T-helper 17 cell (primary cell): ENCODE data around the gene WWP2. TPM values are rescaled to one million over a fixed set of nuclear protein-coding genes. Genes with fewer than 3 reads are reported as not detected.
"Not testable (repeated sequence)": the region's sequence is repeated elsewhere in the genome, so short reads cannot be mapped to it uniquely, and the experiment has no call there.

Source experiments
- ATAC-seq: fragments of 150-1000 bp; cut with Tn5 transposase; 2 replicates; pipeline ENCODE4 v1.10.0; 2021; ENCODE audit warnings: mild to moderate bottlenecking, moderate library complexity
- DNase-seq, 3 donors: peaks; one replicate each; pipeline versions ENCODE4 v3.0.0 to v3.0.0-alpha.2; 2020 to 2021
- H3K9me3 ChIP-seq: one replicate; pipeline ENCODE4 v1.7.0; 2013; ENCODE audit warnings: low read length, mild to moderate bottlenecking; ENCODE audit not compliant: control insufficient read depth, poor library complexity, severe bottlenecking
- H3K27ac Mint-ChIP-seq: one replicate; pipeline ENCODE4 v1.8.0; 2022; ENCODE audit warnings: mild to moderate bottlenecking, moderate library complexity, mixed read lengths
- H3K27me3 Mint-ChIP-seq: one replicate; pipeline ENCODE4 v1.8.0; 2022; ENCODE audit warnings: mixed read lengths
- H3K36me3 Mint-ChIP-seq: one replicate; pipeline ENCODE4 v1.8.0; 2022; ENCODE audit warnings: low read depth, mixed read lengths
- H3K4me1 Mint-ChIP-seq: one replicate; pipeline ENCODE4 v1.8.0; 2022; ENCODE audit warnings: mild to moderate bottlenecking, mixed read lengths
- H3K4me3 Mint-ChIP-seq: one replicate; pipeline ENCODE4 v1.8.0; 2022; ENCODE audit warnings: mild to moderate bottlenecking, moderate library complexity, mixed read lengths
- total RNA-seq, 4 donors: library from RNA in 2 of 4; stranded (reverse) in 2 of 4; gene quantifications; one replicate each; pipeline ENCODE4 v1.2.3 and lab custom pipeline; 2022 to 2026

WWP2 gene
- total RNA-seq, 2 donors from 2014 or later, result 60.6 to 64.9 TPM

DNA sequence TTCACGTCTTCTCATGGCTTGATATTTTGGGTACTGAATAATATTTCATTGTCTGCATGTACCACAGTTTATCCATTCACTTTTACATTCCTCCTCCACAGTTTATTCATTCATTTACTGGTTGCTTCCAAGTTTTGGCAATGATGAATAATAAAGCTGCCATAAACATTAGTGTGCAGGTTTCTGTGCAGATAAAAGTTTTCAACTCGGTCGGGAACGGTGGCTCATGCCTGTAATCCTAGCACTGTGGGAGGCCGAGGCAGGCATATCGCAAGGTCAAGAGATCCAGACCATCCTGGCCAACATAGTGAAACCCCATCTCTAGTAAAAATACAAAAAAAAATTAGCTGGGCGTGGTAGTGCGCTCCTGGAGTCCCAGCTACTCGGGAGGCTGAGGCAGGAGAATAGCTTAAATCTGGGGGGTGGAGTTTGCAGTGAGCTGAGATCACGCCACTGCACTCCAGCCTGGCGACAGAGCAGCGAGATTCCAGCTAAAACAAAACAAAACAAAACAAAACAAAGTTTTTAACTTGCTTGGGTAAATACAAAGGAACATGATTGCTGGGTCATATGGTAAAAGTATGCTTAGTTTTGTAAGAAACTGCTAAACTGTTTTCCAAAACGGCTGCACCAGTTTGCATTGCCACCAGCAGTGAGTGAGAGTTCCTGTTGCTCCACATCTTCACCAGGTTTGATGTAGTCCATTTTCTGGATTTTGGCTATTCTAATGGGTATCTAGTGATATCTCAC lies 89.5 kb downstream of the WWP2 start:
- no peaks in the 10 kb centered on the region for H3K9me3 ChIP-seq
- DNase-seq (no peak), ATAC-seq (no peak)
- Mint-ChIP-seq H3K27ac (peak overlapping the region; percentile 39), H3K36me3 (peaks cover 6% of the 10 kb centered on the region), H3K4me1 (peaks cover 15% of the 10 kb centered on the region), H3K4me3 (no peak overlapping the region), H3K27me3 (no peaks in the 10 kb centered on the region)

- ATAC-seq (no peak), DNase-seq (no peak)
- Mint-ChIP-seq H3K27ac (no peak overlapping the region), H3K4me1 (peaks cover 15% of the 10 kb centered on the region), H3K36me3 (peaks cover 6% of the 10 kb centered on the region), H3K27me3 (no peaks in the 10 kb centered on the region), H3K4me3 (no peak overlapping the region)
- H3K9me3 ChIP-seq, result no peaks in the 10 kb centered on the region
These were observed 90.7 kb downstream of the WWP2 start for GRCh38 chr16:69852815-69853214.

DNA sequence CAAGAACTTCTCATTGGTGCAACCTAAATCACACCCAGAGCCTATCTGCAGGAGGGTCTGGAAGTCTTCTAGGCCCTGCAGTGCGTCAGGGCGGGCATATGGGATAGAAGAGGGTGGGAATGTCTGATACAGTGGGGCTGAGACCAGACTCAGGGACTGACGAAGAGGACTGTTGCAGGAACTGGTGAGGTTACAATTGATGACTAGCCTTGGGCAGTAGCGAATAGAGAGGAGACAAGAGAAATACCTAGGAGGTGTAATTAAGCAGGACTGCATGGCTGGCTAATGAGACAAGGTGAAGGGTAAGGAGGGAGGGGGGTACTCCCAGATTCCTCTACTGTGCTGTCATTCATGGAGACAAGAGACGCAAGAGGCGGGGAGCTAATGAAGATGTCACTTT lies 91.3 kb downstream of the WWP2 start:
- peaks cover 6% of the 10 kb centered on the region for H3K36me3 Mint-ChIP-seq

DNA sequence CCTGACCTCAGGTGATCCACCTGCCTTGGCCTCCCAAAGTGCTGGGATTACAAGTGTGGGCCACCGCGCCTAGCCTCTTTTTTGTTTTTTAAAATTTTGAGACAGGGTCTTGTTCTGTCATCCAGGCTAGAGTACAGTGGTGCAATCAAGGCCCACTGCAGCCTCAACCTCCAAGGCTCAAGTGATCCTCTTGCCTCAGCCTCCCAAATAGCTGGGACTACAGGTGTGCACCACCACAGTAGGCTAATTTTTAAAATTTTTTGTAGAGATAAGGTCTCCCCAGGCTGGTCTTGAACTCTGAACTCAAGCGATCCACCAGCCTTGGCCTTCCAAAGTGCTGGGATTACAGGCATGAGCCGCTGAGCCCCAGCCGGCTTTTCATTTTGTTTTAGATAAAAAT lies 92.6 kb downstream of the WWP2 start:
- H3K27me3 Mint-ChIP-seq, ATAC-seq, DNase-seq, H3K9me3 ChIP-seq, H3K4me3 Mint-ChIP-seq, H3K36me3 Mint-ChIP-seq: not testable (repeated sequence)
- Mint-ChIP-seq H3K4me1 (peaks cover 18% of the 10 kb centered on the region), H3K27ac (peak overlapping the region; percentile 34)

More for the DNA sequence above, 91.3 kb downstream of the WWP2 start:
- H3K27me3 Mint-ChIP-seq, result no peaks in the 10 kb centered on the region
- no peak overlapping the region for H3K27ac Mint-ChIP-seq
- H3K4me3 Mint-ChIP-seq, result no peak overlapping the region
- no peaks in the 10 kb centered on the region for H3K9me3 ChIP-seq
- ATAC-seq (no peak), DNase-seq (no peak)
- peaks cover 16% of the 10 kb centered on the region for H3K4me1 Mint-ChIP-seq

DNA sequence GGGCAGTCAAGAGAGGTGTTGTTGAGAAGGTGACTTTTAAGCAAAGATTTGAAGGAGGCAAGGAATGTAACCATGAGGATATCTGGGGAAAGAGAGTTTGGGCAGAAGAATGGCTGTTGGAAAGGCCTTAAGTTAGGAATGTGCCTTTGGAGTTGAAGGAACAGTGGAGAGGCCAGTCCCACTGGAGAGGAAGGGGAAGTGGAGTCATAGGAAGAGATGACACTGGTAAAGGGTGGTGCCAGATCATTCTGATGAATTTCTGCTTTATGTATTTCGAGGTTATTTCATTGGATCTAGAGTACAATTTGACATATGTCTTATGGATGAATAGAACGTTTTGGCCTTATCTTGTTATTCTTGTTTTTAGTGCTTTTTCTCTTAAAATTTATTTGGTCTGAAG lies 93.5 kb downstream of the WWP2 start:
- Mint-ChIP-seq H3K27ac (peak overlapping the region; percentile 34), H3K4me1 (peaks cover 18% of the 10 kb centered on the region), H3K27me3 (no peaks in the 10 kb centered on the region), H3K4me3 (no peak overlapping the region), H3K36me3 (peaks cover 6% of the 10 kb centered on the region)
- DNase-seq (no peak), ATAC-seq (no peak)
- no peaks in the 10 kb centered on the region for H3K9me3 ChIP-seq

GRCh38 chr16:69858191-69859104 lies 96.3 kb downstream of the WWP2 start:
- Mint-ChIP-seq H3K27me3 (no peaks in the 10 kb centered on the region), H3K36me3 (peaks cover 1% of the 10 kb centered on the region), H3K4me3 (no peak overlapping the region), H3K27ac (no peak overlapping the region), H3K4me1 (peaks cover 12% of the 10 kb centered on the region)
- no peaks in the 10 kb centered on the region for H3K9me3 ChIP-seq
- DNase-seq (no peak), ATAC-seq (no peak)

DNA sequence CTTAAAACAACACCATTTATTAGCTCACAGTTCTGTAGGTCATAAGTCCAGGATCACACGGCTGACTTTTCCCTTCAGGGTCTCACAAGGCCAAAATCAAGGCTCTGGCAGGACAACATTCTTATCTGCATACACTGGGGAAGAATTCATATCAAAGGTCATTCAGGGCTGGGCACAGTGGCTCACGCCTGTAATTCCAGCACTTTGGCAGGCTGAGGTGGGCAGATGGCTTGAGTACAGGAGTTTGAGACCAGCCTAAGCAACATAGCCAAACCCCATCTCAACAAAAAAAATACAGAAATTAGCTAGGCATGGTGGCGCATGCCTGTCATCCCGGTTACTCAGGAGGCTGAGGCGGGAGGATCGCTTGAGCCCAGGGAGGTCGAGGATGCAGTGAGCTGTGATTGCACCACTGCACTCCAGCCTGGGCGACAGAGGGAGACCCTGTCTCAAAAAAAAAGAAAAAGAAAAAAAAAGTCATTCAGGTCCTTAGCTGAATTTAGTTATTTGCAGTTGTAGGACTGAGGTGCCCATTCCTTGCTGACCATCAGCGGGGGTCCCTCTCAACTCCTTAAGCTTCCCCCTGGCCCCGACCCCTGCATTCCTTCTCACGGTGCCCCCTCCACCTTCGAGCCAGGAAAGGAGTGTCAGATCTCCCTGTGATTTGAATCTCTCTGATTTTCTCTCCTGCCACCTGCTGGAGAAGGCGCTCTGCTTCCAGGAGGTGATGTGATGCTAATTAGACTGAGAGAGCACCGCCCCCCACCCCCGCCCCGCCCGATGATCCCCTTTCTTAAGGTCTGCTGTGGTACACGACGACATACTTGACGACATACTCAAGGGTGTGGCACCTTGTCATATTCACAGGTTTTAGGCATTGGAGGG lies 97.2 kb downstream of the WWP2 start:
- H3K36me3 Mint-ChIP-seq, result peaks cover 2% of the 10 kb centered on the region
- no peaks in the 10 kb centered on the region for H3K9me3 ChIP-seq
- H3K27ac Mint-ChIP-seq, result peak overlapping the region; percentile 43
- ATAC-seq (no peak), DNase-seq (no peak)
- no peaks in the 10 kb centered on the region for H3K27me3 Mint-ChIP-seq
- H3K4me3 Mint-ChIP-seq, result no peak overlapping the region
- peaks cover 10% of the 10 kb centered on the region for H3K4me1 Mint-ChIP-seq

- Mint-ChIP-seq H3K27me3 (no peaks in the 10 kb centered on the region), H3K4me1 (peaks cover 7% of the 10 kb centered on the region), H3K27ac (peak overlapping the region; percentile 43), H3K4me3 (no peak overlapping the region), H3K36me3 (peaks cover 2% of the 10 kb centered on the region)
- ATAC-seq, result no peak
- DNase-seq, result no peak
- H3K9me3 ChIP-seq, result no peaks in the 10 kb centered on the region
These were observed 98.4 kb downstream of the WWP2 start for GRCh38 chr16:69860233-69861231.

GRCh38 chr16:69861292-69862030 lies 99.3 kb downstream of the WWP2 start:
- Mint-ChIP-seq H3K4me3 (no peak overlapping the region), H3K4me1 (peaks cover 6% of the 10 kb centered on the region), H3K27ac (no peak overlapping the region), H3K36me3 (peaks cover 2% of the 10 kb centered on the region), H3K27me3 (no peaks in the 10 kb centered on the region)
- no peaks in the 10 kb centered on the region for H3K9me3 ChIP-seq
- ATAC-seq, result no peak
- DNase-seq, result no peak

DNA sequence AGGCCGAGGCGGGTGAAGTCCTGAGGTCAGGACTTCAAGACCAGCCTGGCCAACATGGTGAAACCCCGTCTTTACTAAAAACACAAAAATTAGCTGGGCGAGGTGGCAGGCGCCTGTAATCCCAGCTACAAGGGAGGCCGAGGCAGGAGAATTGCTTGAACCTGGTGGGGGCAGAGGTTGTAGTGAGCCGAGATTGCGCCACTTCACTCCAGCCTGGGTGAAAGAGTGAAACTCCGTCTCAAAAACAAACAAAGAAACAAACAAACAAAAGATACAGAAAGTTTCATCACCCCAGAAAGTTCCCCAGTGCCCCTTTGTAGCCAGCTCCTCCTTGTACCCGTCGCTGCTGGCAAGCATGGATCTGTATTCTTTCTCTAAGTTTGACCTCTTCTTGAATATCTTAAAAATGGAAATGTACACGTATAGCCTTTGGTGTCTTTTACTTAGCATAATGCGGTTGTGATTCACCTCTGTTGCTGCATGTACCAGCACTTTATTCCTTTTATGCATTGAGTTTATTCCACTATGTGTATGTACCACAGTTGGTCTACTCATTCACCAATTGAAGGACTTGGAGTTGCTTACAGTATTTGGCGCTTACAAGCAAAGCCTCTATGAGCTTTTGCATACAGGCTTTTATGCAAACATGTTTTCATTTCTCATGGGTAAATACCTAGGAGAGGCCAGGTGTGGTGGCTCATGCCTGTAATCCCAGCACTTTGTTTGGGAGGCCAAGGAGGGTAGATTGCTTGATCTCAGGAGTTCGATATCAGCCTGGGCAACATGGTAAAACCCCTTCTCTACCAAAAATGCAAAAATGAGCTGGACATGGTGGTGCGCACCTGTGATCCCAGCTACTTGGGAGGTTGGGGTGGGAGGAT lies 101.5 kb downstream of the WWP2 start:
- no peak overlapping the region for H3K27ac Mint-ChIP-seq
- peaks cover 2% of the 10 kb centered on the region for H3K36me3 Mint-ChIP-seq
- H3K9me3 ChIP-seq, result no peaks in the 10 kb centered on the region
- H3K27me3 Mint-ChIP-seq, result no peaks in the 10 kb centered on the region
- no peak for DNase-seq
- H3K4me3 Mint-ChIP-seq, result no peak overlapping the region
- peaks cover 4% of the 10 kb centered on the region for H3K4me1 Mint-ChIP-seq
- no peak for ATAC-seq

DNA sequence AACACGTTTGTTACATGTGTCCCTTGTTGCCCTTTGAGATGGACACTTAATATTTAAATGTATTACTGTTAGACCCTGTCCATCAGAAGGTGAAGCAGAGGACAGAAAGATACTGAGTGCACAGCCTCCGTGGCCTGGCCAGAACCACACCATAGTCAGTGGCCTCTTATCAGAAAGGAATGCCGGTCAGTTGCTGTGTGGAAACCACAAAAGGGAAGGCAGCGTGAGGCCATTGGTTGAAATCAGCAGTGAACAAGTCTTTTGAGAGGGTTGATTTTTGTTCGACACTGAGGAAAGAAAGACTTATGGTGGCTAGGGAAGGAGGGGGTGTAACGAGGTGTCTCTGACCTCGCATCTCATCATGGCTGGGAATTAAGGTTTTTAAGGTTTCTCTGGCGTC lies 103.6 kb downstream of the WWP2 start:
- no peaks in the 10 kb centered on the region for H3K27me3 Mint-ChIP-seq
- ATAC-seq (no peak), DNase-seq (no peak)
- peaks cover 2% of the 10 kb centered on the region for H3K36me3 Mint-ChIP-seq
- no peak overlapping the region for H3K27ac Mint-ChIP-seq
- H3K4me3 Mint-ChIP-seq, result no peak overlapping the region
- no peaks in the 10 kb centered on the region for H3K9me3 ChIP-seq
- H3K4me1 Mint-ChIP-seq, result peaks cover 4% of the 10 kb centered on the region
